ENCODE measurements around the gene MAP3K14.

The MAP3K14 gene

GRCh38 chr17:45279898-45280297, 36.9 kb downstream of the MAP3K14 start:
- no peak for DNase-seq (ENCODE audit: low read depth)
- H3K4me3 ChIP-seq (ENCODE audit: low read length), result no peak overlapping the region
- no peak for TF ChIP-seq CTCF (conservative IDR thresholded peaks at IDR 0.05; ENCODE audit: low read depth, low read length)

- no peak overlapping the region for H3K4me3 ChIP-seq (ENCODE audit: low read length)
- DNase-seq (ENCODE audit: low read depth), result no peak
- no peak for TF ChIP-seq CTCF (conservative IDR thresholded peaks at IDR 0.05; ENCODE audit: low read depth, low read length)
Observed at GRCh38 chr17:45277992-45278391, 38.8 kb downstream of the MAP3K14 start.

GRCh38 chr17:45277216-45277849, 39.5 kb downstream of the MAP3K14 start:
- no peak overlapping the region for H3K4me3 ChIP-seq (ENCODE audit: low read length)
- DNase-seq (ENCODE audit: low read depth), result peak; percentile 68
- TF ChIP-seq CTCF (conservative IDR thresholded peaks at IDR 0.05; ENCODE audit: low read depth, low read length), result peak; percentile 86

GRCh38 chr17:45276031-45276430, 40.8 kb downstream of the MAP3K14 start:
- no peak for DNase-seq (ENCODE audit: low read depth)
- TF ChIP-seq CTCF (conservative IDR thresholded peaks at IDR 0.05; ENCODE audit: low read depth, low read length), result no peak
- no peak overlapping the region for H3K4me3 ChIP-seq (ENCODE audit: low read length)

GRCh38 chr17:45274033-45274432, 42.8 kb downstream of the MAP3K14 start:
- no peak for DNase-seq (ENCODE audit: low read depth)
- TF ChIP-seq CTCF (conservative IDR thresholded peaks at IDR 0.05; ENCODE audit: low read depth, low read length), result no peak

GRCh38 chr17:45273551-45273957, 43.3 kb downstream of the MAP3K14 start:
- H3K4me3 ChIP-seq (ENCODE audit: low read length), result no peak overlapping the region
- no peak for TF ChIP-seq CTCF (conservative IDR thresholded peaks at IDR 0.05; ENCODE audit: low read depth, low read length)
- no peak for DNase-seq (ENCODE audit: low read depth)

More at GRCh38 chr17:45274033-45274432, 42.8 kb downstream of the MAP3K14 start:
- no peak overlapping the region for H3K4me3 ChIP-seq (ENCODE audit: low read length)

GRCh38 chr17:45271603-45272002, 45.2 kb downstream of the MAP3K14 start:
- DNase-seq (ENCODE audit: low read depth), result no peak
- no peak overlapping the region for H3K4me3 ChIP-seq (ENCODE audit: low read length)
- TF ChIP-seq CTCF (conservative IDR thresholded peaks at IDR 0.05; ENCODE audit: low read depth, low read length), result no peak

Data from retinal pigment epithelial cell (primary cell).